ENCODE data around the gene UNC13D. TPM values are rescaled to one million over a fixed set of nuclear protein-coding genes. Genes with fewer than 3 reads are reported as not detected.

The UNC13D gene
- 20.2 TPM for total RNA-seq (2021; ENCODE audit: unreplicated experiment)
- polyA plus RNA-seq (2012) = 20.3 and 22.7 TPM in 2 replicates
- Bru-seq, nascent RNA = percentile 50 among the genes with signal in this experiment
- percentile 70 among the genes with signal in this experiment for BruChase-seq, experiment 1, labeled RNA remaining after a 6-hour chase
- percentile 54 among the genes with signal in this experiment for BruChase-seq, experiment 2, labeled RNA remaining after a 2-hour chase
- long read RNA-seq, full-length matches to known transcripts = 1 of 21 reads
- long read RNA-seq, partial matches to known transcripts = 11 of 21 reads
- long read RNA-seq, other reads (novel, unspliced or antisense) = 9 of 21 reads

DNA sequence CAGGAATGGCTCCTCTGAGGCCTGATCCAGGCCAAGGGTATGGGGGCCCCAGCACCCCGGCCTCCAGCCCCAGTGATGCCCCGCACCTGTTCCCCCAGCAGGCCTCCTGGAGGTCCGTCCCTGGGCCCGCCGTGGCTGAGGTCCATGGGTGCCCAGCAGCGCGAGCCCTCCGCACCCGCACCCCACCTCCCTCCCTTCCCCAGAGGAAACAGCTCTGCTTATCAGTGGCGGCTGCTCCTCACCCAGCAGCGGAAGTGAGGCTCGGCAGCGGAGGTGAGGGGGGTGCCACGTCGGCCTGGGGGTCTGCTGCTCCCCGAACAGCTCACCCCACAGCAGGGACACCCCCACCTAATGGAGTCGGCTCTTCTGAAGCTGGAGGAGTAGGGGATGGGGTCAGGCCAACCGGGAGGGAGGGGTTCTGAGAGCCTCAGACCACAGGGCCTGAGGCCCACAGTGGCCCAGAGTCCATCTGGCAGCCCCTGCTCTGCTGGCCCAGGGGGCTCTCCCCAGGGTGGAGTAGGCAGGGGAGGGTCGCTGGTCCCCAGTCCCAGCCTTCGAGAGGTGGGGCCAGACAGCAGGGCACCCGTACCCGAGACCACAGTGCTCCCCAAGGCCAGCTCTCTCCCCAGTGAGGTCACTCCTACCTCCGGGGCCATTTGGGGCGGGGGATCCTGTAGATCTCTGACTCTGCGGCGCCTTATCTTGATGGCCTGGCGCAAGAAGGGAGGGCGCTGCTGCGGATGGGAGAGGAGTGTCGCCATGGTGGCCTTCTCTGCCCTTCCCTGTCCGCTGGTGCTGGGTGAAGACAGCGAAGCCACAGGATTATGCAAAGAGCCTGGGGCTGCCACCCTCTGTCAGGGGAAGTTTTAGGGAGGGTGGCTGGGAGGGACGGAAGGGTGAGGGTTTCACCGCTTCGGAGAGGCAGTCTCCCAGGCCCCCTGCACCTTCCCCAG is at the start of gene UNC13D:
Gene UNC13D, minus strand, starts transcription at position 828 of the 953 bp plus-strand sequence. Its CDS starts 67 bp downstream, at position 761.
- ATAC-seq = peak; percentile 11
- H3K9ac ChIP-seq (ENCODE audit: low read length) = peak within 1 kb of the TSS; percentile 86
- ChIA-PET POLR2A (interaction anchor here (0.8 to 3.3 kb wide), 6 partner anchors 12 to 68 kb away, joined by 3 to 42 read pairs (median 8); partner anchors contain the start of gene WBP2), CTCF (interaction anchor here (0.6 to 3.3 kb wide), 6 partner anchors 12 to 61 kb away, joined by 3 to 46 read pairs (median 7); partner anchors contain the start of gene WBP2), RAD21 (ENCODE audit: low non-redundant PET in 1 of 2, low total read pairs in 2 of 2, uncharacterized antibody in 2 of 2, unreplicated experiment in 2 of 2) (no interaction called here)
- no peak within 1 kb of the TSS for H2AFZ ChIP-seq (ENCODE audit: low read depth, low read length, poor library complexity, severe bottlenecking)
- H3K9me2 ChIP-seq (ENCODE audit: insufficient read depth) = no peaks in the 10 kb centered on the region
- no peaks in the 10 kb centered on the region for H3K79me2 ChIP-seq (ENCODE audit: insufficient read depth, low read length)
- H3K4me3 ChIP-seq (replicated peaks in 1 of 2; ENCODE audit: low read depth in 1 of 2, low read length in 2 of 2) = peak within 1 kb of the TSS; percentile 46 to 57
- no TSS peak for BruUV-seq (replicated peaks)
- no peak for DNase-seq (ENCODE audit: low read depth, low spot score)
- H3K4me2 ChIP-seq (ENCODE audit: low read length) = peak within 1 kb of the TSS; percentile 99
- H3K9me3 ChIP-seq (ENCODE audit: control insufficient read depth in 1 of 2, insufficient read depth in 1 of 2, low read depth in 1 of 2, low read length in 2 of 2) = no peaks in the 10 kb centered on the region
- H3K27ac ChIP-seq (ENCODE audit: low read depth, low read length) = peak within 1 kb of the TSS; percentile 88
- peaks cover 18 to 19% of the 10 kb centered on the region in 2 experiments; a peak in 3 of 4 replicates for H3K36me3 ChIP-seq (ENCODE audit: control insufficient read depth in 1 of 2, insufficient read depth in 2 of 2, low read length in 2 of 2)
- intact Hi-C loops (cut with micrococcal nuclease) = loop anchor here (2.0 kb wide), 1 partner anchor 59 kb away; the partner anchor contains the start of gene UNK
- peaks cover 33 to 62% of the 10 kb centered on the region in 2 experiments for H3K4me1 ChIP-seq (ENCODE audit: control insufficient read depth in 1 of 2, insufficient read depth in 2 of 2, low read length in 2 of 2)
- no peaks in the 10 kb centered on the region for H4K20me1 ChIP-seq (ENCODE audit: insufficient read depth)
- TF ChIP-seq, protein P1, sequence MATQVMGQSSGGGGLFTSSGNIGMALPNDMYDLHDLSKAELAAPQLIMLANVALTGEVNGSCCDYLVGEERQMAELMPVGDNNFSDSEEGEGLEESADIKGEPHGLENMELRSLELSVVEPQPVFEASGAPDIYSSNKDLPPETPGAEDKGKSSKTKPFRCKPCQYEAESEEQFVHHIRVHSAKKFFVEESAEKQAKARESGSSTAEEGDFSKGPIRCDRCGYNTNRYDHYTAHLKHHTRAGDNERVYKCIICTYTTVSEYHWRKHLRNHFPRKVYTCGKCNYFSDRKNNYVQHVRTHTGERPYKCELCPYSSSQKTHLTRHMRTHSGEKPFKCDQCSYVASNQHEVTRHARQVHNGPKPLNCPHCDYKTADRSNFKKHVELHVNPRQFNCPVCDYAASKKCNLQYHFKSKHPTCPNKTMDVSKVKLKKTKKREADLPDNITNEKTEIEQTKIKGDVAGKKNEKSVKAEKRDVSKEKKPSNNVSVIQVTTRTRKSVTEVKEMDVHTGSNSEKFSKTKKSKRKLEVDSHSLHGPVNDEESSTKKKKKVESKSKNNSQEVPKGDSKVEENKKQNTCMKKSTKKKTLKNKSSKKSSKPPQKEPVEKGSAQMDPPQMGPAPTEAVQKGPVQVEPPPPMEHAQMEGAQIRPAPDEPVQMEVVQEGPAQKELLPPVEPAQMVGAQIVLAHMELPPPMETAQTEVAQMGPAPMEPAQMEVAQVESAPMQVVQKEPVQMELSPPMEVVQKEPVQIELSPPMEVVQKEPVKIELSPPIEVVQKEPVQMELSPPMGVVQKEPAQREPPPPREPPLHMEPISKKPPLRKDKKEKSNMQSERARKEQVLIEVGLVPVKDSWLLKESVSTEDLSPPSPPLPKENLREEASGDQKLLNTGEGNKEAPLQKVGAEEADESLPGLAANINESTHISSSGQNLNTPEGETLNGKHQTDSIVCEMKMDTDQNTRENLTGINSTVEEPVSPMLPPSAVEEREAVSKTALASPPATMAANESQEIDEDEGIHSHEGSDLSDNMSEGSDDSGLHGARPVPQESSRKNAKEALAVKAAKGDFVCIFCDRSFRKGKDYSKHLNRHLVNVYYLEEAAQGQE (IDR thresholded peaks at IDR 0.05; ENCODE audit: low read depth) = no peak
- no peak for TF ChIP-seq JUND (IDR thresholded peaks at IDR 0.05)
- TF ChIP-seq RAD21 (IDR thresholded peaks at IDR 0.05; ENCODE audit: low read depth) = no peak
- TF ChIP-seq EGR1 (IDR thresholded peaks at IDR 0.05; ENCODE audit: low read depth) = no peak
- no peak for TF ChIP-seq YY1 (IDR thresholded peaks at IDR 0.05; ENCODE audit: extremely low read depth, insufficient replicate concordance, low read depth, low read length)
- no peak for TF ChIP-seq MAX (IDR thresholded peaks at IDR 0.05)
- TF ChIP-seq ZFX (IDR thresholded peaks at IDR 0.05) = no peak
- no peak for TF ChIP-seq POLR2AphosphoS5 (IDR thresholded peaks at IDR 0.05; ENCODE audit: low read depth, low read length)
- H3K27me3 ChIP-seq (ENCODE audit: insufficient read depth, low read length) = no peaks in the 10 kb centered on the region
